Measurements from ENCODE around the gene MACF1.

The MACF1 gene

DNA sequence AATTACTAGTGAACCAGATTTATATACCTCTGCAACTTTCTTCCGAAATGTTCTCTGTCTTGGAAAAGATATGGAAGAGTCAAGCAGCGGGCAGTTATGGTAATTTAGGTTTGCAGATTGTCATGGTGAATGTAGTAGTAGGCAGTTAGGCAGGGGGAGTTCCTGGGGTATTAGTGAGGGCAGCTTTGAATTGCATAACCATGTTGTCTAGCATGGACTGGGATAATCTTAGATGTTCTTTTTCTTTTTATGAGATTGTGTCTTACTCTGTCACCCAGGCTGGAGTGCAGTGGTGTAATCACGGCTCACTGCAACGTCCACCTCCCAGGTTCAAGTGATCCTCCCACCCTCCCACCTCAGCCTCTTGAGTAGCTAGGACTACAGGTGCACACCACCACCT, 25.0 kb downstream of the MACF1 start:
- H3K4me3 ChIP-seq (replicated peaks; ENCODE audit: low read depth, low read length): no peak overlapping the region
- TF ChIP-seq CTCF (IDR thresholded peaks at IDR 0.05; ENCODE audit: low read length, missing control alignments): no peak
- no peak for DNase-seq (ENCODE audit: low read depth)

GRCh38 chr1:39230261-39231190, 26.0 kb downstream of the MACF1 start:
- DNase-seq (ENCODE audit: low read depth): no peak
- H3K4me3 ChIP-seq (replicated peaks; ENCODE audit: low read depth, low read length): no peak overlapping the region

GRCh38 chr1:39236971-39237370, 32.5 kb downstream of the MACF1 start:
- no peak overlapping the region for H3K4me3 ChIP-seq (replicated peaks; ENCODE audit: low read depth, low read length)
- no peak for TF ChIP-seq CTCF (IDR thresholded peaks at IDR 0.05; ENCODE audit: low read length, missing control alignments)
- no peak for DNase-seq (ENCODE audit: low read depth)

More at GRCh38 chr1:39230261-39231190, 26.0 kb downstream of the MACF1 start:
- TF ChIP-seq CTCF (IDR thresholded peaks at IDR 0.05; ENCODE audit: low read length, missing control alignments): no peak

- H3K4me3 ChIP-seq (replicated peaks; ENCODE audit: low read depth, low read length): no peak overlapping the region
- TF ChIP-seq CTCF (IDR thresholded peaks at IDR 0.05; ENCODE audit: low read length, missing control alignments): no peak
- DNase-seq (ENCODE audit: low read depth): peak; percentile 97
These were observed 34.0 kb downstream of the MACF1 start for GRCh38 chr1:39238476-39238875.

GRCh38 chr1:39239968-39240367, 35.5 kb downstream of the MACF1 start:
- no peak for TF ChIP-seq CTCF (IDR thresholded peaks at IDR 0.05; ENCODE audit: low read length, missing control alignments)
- no peak overlapping the region for H3K4me3 ChIP-seq (replicated peaks; ENCODE audit: low read depth, low read length)
- DNase-seq (ENCODE audit: low read depth): no peak

DNA sequence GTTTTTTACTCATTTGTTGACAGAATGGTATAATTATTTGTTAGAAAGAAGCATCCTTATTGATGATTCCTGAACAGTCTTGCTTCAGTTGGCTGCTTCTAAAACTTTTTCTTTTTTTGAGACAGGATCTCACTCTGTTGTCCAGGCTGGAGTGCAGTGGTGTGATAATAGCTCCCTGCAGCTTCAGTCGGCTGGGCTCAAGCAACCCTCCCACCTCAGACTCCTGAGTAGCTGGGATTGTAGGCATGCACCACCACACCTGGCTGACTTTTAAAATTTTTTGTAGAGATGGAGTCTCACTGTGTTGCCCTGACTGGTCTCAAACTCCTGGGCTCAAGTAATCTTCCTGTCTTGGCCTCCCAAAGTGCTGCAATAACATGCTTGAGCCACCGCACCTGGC, 38.8 kb downstream of the MACF1 start:
- TF ChIP-seq CTCF (IDR thresholded peaks at IDR 0.05; ENCODE audit: low read length, missing control alignments): no peak
- no peak for DNase-seq (ENCODE audit: low read depth)
- H3K4me3 ChIP-seq (replicated peaks; ENCODE audit: low read depth, low read length): no peak overlapping the region
